Gastrocnemius medialis (tissue), 4 donors: ENCODE measurements around the gene ISL2. TPM values are rescaled to one million over a fixed set of nuclear protein-coding genes. Genes with fewer than 3 reads are reported as not detected.

ENCODE experiments used
- ATAC-seq, 2 donors: fragments of 150-250 bp; one replicate each; pipeline ENCODE4 v1.9.1; 2016
- DNase-seq, 2 donors: peaks; one replicate each; pipeline ENCODE4 v3.0.0-alpha.2; 2019
- H3K27ac ChIP-seq, 4 donors: fragments of 200-600 bp; sonication (generic); 1 replicate in 1 of 4; 2 replicates in 3 of 4; pipeline ENCODE4 v1.5.1; 2016 to 2018; ENCODE audit warnings: mild to moderate bottlenecking in 2 of 4, moderate library complexity in 1 of 4
- H3K27me3 ChIP-seq, 3 donors: fragments of 200-600 bp; sonication (generic) in 2 of 3; 1 replicate in 1 of 3; 2 replicates in 2 of 3; pipeline versions ENCODE4 v1.5.1 to v1.6.0; 2016 to 2019; ENCODE audit warnings: mild to moderate bottlenecking in 1 of 3, moderate library complexity in 1 of 3
- H3K36me3 ChIP-seq, 2 donors: fragments of 200-600 bp; sonication (generic) in 1 of 2; one replicate each; pipeline ENCODE4 v1.5.1; 2017 to 2018
- H3K4me1 ChIP-seq, 2 donors: fragments of 200-600 bp; sonication (generic) in 1 of 2; one replicate each; pipeline ENCODE4 v1.5.1; 2016 to 2017; ENCODE audit warnings: mild to moderate bottlenecking in 2 of 2
- H3K4me3 ChIP-seq, 4 donors: fragments of 200-600 bp; sonication (generic) in 3 of 4; 1 replicate in 1 of 4; 2 replicates in 3 of 4; pipeline ENCODE4 v1.5.1; 2016 to 2019; ENCODE audit warnings: mild to moderate bottlenecking in 2 of 4
- H3K9me3 ChIP-seq, 3 donors: fragments of 200-600 bp; sonication (generic) in 2 of 3; 1 replicate in 1 of 3; 2 replicates in 2 of 3; pipeline ENCODE4 v1.5.1; 2016 to 2019
- CTCF ChIP-seq, 5 experiments: fragments of 450-650 bp in 3 of 5; fragments of 200-600 bp in 2 of 5; sonication (generic) in 2 of 5; IDR thresholded peaks in 4 of 5; conservative IDR thresholded peaks in 1 of 5; 1 replicate in 4 of 5; 2 replicates in 1 of 5; pipeline ENCODE4 v1.5.1; 2016 to 2019; ENCODE audit warnings: antibody characterized with exemption in 5 of 5, mild to moderate bottlenecking in 3 of 5, moderate library complexity in 3 of 5
- POLR2A ChIP-seq, 2 donors: fragments of 450-650 bp; IDR thresholded peaks; one replicate each; pipeline ENCODE4 v1.6.1; 2017; ENCODE audit warnings: antibody characterized with exemption in 2 of 2, mild to moderate bottlenecking in 2 of 2, moderate library complexity in 2 of 2
- in situ Hi-C, 4 donors: fragments of 200-750 bp; cut with MboI; loops; one replicate each; pipeline versions ENCODE4 v1.15.0 to v1.8.0; 2017; ENCODE audit warnings: low sequenced_read_pairs in 4 of 4
- intact Hi-C: fragments of 100-400 bp; cut with DNase I; formaldehyde crosslinking; loops from one replicate; pipeline ENCODE4 v1.15.1; 2023; ENCODE audit warnings: low total_unique reads
- total RNA-seq, 4 donors: library from RNA; depleted of rRNA; stranded (reverse); fragments of >200 nt; gene quantifications; one replicate each; pipeline versions ENCODE4 v1.1.0 to v1.2.3, GENCODE V29; 2016

The ISL2 gene
- total RNA-seq, 4 donors from 2014 or later, result not detected

- Histone ChIP-seq H3K4me3 (no peak overlapping the region), H3K27me3 (peaks cover 0 to 2% (median 0%) of the 10 kb centered on the region in 3 donors), H3K4me1 (no peaks in the 10 kb centered on the region), H3K9me3 (no peaks in the 10 kb centered on the region), H3K27ac (no peak overlapping the region), H3K36me3 (peaks cover 0 to 5% of the 10 kb centered on the region in 2 donors)
- TF ChIP-seq CTCF (IDR thresholded peaks at IDR 0.05 in 4 of 5, conservative IDR thresholded peaks at IDR 0.05 in 1 of 5), result no peak
- TF ChIP-seq POLR2A (IDR thresholded peaks at IDR 0.05), result no peak
- no peak for DNase-seq
- in situ Hi-C loops, result no loop called here
- ATAC-seq, result no peak
- intact Hi-C loops, result no loop called here
These were observed 21.9 kb downstream of the ISL2 start for GRCh38 chr15:76358453-76358852.

- Histone ChIP-seq H3K4me3 (no peak overlapping the region), H3K4me1 (no peaks in the 10 kb centered on the region), H3K27ac (no peak overlapping the region), H3K36me3 (peaks cover 0 to 1% of the 10 kb centered on the region in 2 donors), H3K9me3 (no peaks in the 10 kb centered on the region), H3K27me3 (peaks cover 0 to 2% (median 0%) of the 10 kb centered on the region in 3 donors)
- intact Hi-C loops, result no loop called here
- DNase-seq, result no peak
- ATAC-seq, result no peak
- TF ChIP-seq CTCF (IDR thresholded peaks at IDR 0.05 in 4 of 5, conservative IDR thresholded peaks at IDR 0.05 in 1 of 5) (no peak), POLR2A (IDR thresholded peaks at IDR 0.05) (no peak)
- in situ Hi-C loops, result no loop called here
These were observed 22.6 kb downstream of the ISL2 start for GRCh38 chr15:76359152-76359551.

GRCh38 chr15:76360416-76360815 lies 23.8 kb downstream of the ISL2 start:
- Histone ChIP-seq H3K4me1 (no peaks in the 10 kb centered on the region), H3K9me3 (no peaks in the 10 kb centered on the region), H3K27ac (no peak overlapping the region), H3K36me3 (no peaks in the 10 kb centered on the region), H3K27me3 (no peaks in the 10 kb centered on the region), H3K4me3 (no peak overlapping the region)
- TF ChIP-seq POLR2A (IDR thresholded peaks at IDR 0.05) (no peak), CTCF (IDR thresholded peaks at IDR 0.05 in 4 of 5, conservative IDR thresholded peaks at IDR 0.05 in 1 of 5) (no peak)
- no peak for DNase-seq
- intact Hi-C loops, result no loop called here
- ATAC-seq, result no peak
- in situ Hi-C loops, result no loop called here

- TF ChIP-seq POLR2A (IDR thresholded peaks at IDR 0.05) (no peak), CTCF (IDR thresholded peaks at IDR 0.05 in 4 of 5, conservative IDR thresholded peaks at IDR 0.05 in 1 of 5) (no peak)
- Histone ChIP-seq H3K27me3 (no peaks in the 10 kb centered on the region), H3K9me3 (no peaks in the 10 kb centered on the region), H3K4me3 (no peak overlapping the region), H3K4me1 (no peaks in the 10 kb centered on the region), H3K27ac (no peak overlapping the region), H3K36me3 (no peaks in the 10 kb centered on the region)
- no peak for ATAC-seq
- in situ Hi-C loops (no loop called here), intact Hi-C loops (no loop called here)
- no peak for DNase-seq
These were observed 26.7 kb downstream of the ISL2 start for GRCh38 chr15:76363251-76363650.

- ATAC-seq (no peak), DNase-seq (no peak)
- Histone ChIP-seq H3K27ac (no peak overlapping the region), H3K4me1 (no peaks in the 10 kb centered on the region), H3K9me3 (no peaks in the 10 kb centered on the region), H3K27me3 (no peaks in the 10 kb centered on the region), H3K36me3 (no peaks in the 10 kb centered on the region), H3K4me3 (no peak overlapping the region)
- intact Hi-C loops, result no loop called here
- in situ Hi-C loops, result no loop called here
- TF ChIP-seq POLR2A (IDR thresholded peaks at IDR 0.05) (no peak), CTCF (IDR thresholded peaks at IDR 0.05 in 4 of 5, conservative IDR thresholded peaks at IDR 0.05 in 1 of 5) (no peak)
These were observed 30.1 kb downstream of the ISL2 start for GRCh38 chr15:76366714-76367113.
